HEK293 (cell line): ENCODE results near the gene CBR4.

Experiments used
- CTCF ChIA-PET: fragments of 350-600 bp; formaldehyde crosslinking; extraction: SDS; loops from one replicate; lab custom pipeline; 2021; ENCODE audit warnings: antibody characterized with exemption; lab: Yijun Ruan, JAX
- POLR2A ChIA-PET: fragments of 300-600 bp; formaldehyde crosslinking; extraction: SDS; loops from one replicate; lab custom pipeline; 2020; ENCODE audit warnings: antibody characterized with exemption, inconsistent platforms; lab: Yijun Ruan, JAX
- H3K27ac ChIP-seq: fragments of 200-500 bp; sonication (Bioruptor generic); 2 replicates; pipeline ENCODE4 v1.5.1; 2014; ENCODE audit warnings: low read depth, low read length, control low read depth, inconsistent platforms; ENCODE audit errors: extremely low read depth
- H3K36me3 ChIP-seq, 2 experiments: fragments of 200-500 bp in 1 of 2; sonication (Bioruptor generic) in 1 of 2; 1 replicate in 1 of 2; 2 replicates in 1 of 2; pipeline ENCODE4 v1.5.1; 2014 to 2017; ENCODE audit warnings: inconsistent platforms in 2 of 2, low read length in 2 of 2; ENCODE audit not compliant: control insufficient read depth in 2 of 2, insufficient read depth in 1 of 2
- H3K4me1 ChIP-seq: fragments of 200-500 bp; sonication (Bioruptor generic); 2 replicates; pipeline ENCODE4 v1.5.1; 2014; ENCODE audit warnings: mild to moderate bottlenecking, low read length, inconsistent platforms; ENCODE audit not compliant: control insufficient read depth, insufficient read depth
- H3K4me3 ChIP-seq: 2 replicates; pipeline ENCODE4 v1.5.1; 2011; ENCODE audit warnings: low read depth, mild to moderate bottlenecking, control low read depth, low read length, moderate library complexity
- H3K9me3 ChIP-seq: fragments of 200-500 bp; sonication (Bioruptor generic); 2 replicates; pipeline ENCODE4 v1.5.1; 2014; ENCODE audit warnings: low read depth, low read length, inconsistent platforms; ENCODE audit not compliant: control insufficient read depth, insufficient read depth
- IKZF3 ChIP-seq: fragments of 450-650 bp; IDR thresholded peaks from 2 replicates; pipeline ENCODE4 v1.5.0; 2018; ENCODE audit warnings: missing biosample characterization, mild to moderate bottlenecking, missing genetic modification characterization, moderate library complexity
- MZF1 ChIP-seq: fragments of 450-650 bp; formaldehyde crosslinking; IDR thresholded peaks from 2 replicates; pipeline ENCODE4 v1.5.1; 2017; ENCODE audit warnings: missing biosample characterization, missing genetic modification characterization, borderline replicate concordance
- PRDM6 ChIP-seq: fragments of 450-650 bp; formaldehyde crosslinking; IDR thresholded peaks from 2 replicates; pipeline ENCODE4 v1.5.1; 2017; ENCODE audit warnings: missing biosample characterization, missing genetic modification characterization
- TRIM28 ChIP-seq: IDR thresholded peaks from 2 replicates; pipeline ENCODE4 v1.6.1; 2011; ENCODE audit warnings: low read length, control low read depth, borderline replicate concordance
- ZBTB17 ChIP-seq: fragments of 450-650 bp; formaldehyde crosslinking; IDR thresholded peaks from 2 replicates; pipeline ENCODE4 v1.5.1; 2016; ENCODE audit warnings: missing biosample characterization, missing genetic modification characterization
- ZNF362 ChIP-seq: fragments of 450-650 bp; formaldehyde crosslinking; IDR thresholded peaks from 2 replicates; pipeline ENCODE4 v1.5.1; 2016; ENCODE audit warnings: missing biosample characterization, missing genetic modification characterization
- ZNF426 ChIP-seq: fragments of 450-650 bp; formaldehyde crosslinking; IDR thresholded peaks from 2 replicates; pipeline ENCODE4 v1.5.1; 2017; ENCODE audit warnings: missing biosample characterization, missing genetic modification characterization, mild to moderate bottlenecking, inconsistent platforms, moderate library complexity
- ZNF580 ChIP-seq: fragments of 450-650 bp; formaldehyde crosslinking; IDR thresholded peaks from 2 replicates; pipeline ENCODE4 v1.5.1; 2016; ENCODE audit warnings: missing biosample characterization, missing genetic modification characterization
- ZNF624 ChIP-seq: fragments of 450-650 bp; formaldehyde crosslinking; IDR thresholded peaks from 2 replicates; pipeline ENCODE4 v1.5.1; 2017; ENCODE audit warnings: missing biosample characterization, missing genetic modification characterization
- ZNF654 ChIP-seq: fragments of 450-650 bp; formaldehyde crosslinking; IDR thresholded peaks from 2 replicates; pipeline ENCODE4 v1.5.1; 2016; ENCODE audit warnings: low read depth, missing biosample characterization, missing genetic modification characterization
- ZNF747 ChIP-seq: fragments of 450-650 bp; formaldehyde crosslinking; IDR thresholded peaks from 2 replicates; pipeline ENCODE4 v1.5.1; 2016; ENCODE audit warnings: missing biosample characterization, missing genetic modification characterization
- ZNF785 ChIP-seq: fragments of 450-650 bp; formaldehyde crosslinking; IDR thresholded peaks from 2 replicates; pipeline ENCODE4 v1.5.1; 2016; ENCODE audit warnings: missing biosample characterization, missing genetic modification characterization
- ZNF830 ChIP-seq: fragments of 450-650 bp; IDR thresholded peaks from 2 replicates; pipeline ENCODE4 v1.5.0; 2018; ENCODE audit warnings: missing biosample characterization, missing genetic modification characterization, low read depth, mild to moderate bottlenecking, moderate library complexity
- ZXDB ChIP-seq: fragments of 450-650 bp; formaldehyde crosslinking; IDR thresholded peaks from 2 replicates; pipeline ENCODE4 v1.5.1; 2016; ENCODE audit warnings: missing biosample characterization, missing genetic modification characterization
- TF ChIP-seq, protein P1 (sequence below): fragments of 450-650 bp; formaldehyde crosslinking; IDR thresholded peaks from 2 replicates; pipeline ENCODE4 v1.5.1; 2016; ENCODE audit warnings: missing biosample characterization, missing genetic modification characterization
- TF ChIP-seq, protein P2 (sequence below): fragments of 450-650 bp; formaldehyde crosslinking; conservative IDR thresholded peaks from 2 replicates; pipeline ENCODE4 v1.5.1; 2016; ENCODE audit warnings: low read depth, missing biosample characterization, missing genetic modification characterization

CBR4 gene

DNA sequence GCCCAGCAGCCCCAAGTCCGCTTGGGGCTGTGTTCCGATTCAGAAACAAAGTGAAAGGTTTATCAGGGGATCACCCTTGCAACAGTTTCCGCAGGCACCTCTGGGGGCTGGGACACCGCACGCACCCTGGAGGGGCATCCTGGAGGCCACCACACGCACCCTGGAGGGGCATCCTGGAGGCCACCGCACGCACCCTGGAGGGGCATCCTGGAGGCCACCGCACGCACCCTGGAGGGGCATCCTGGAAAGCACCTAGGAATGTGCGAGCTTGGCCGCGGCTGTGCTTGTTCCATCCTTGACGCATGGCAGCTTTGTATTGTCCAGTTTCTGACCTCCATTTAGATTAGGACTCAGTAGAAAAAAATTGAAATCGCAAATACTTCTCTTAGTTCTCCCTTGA is 21.3 kb upstream of the CBR4 start (continued):
- TF ChIP-seq, protein P1, sequence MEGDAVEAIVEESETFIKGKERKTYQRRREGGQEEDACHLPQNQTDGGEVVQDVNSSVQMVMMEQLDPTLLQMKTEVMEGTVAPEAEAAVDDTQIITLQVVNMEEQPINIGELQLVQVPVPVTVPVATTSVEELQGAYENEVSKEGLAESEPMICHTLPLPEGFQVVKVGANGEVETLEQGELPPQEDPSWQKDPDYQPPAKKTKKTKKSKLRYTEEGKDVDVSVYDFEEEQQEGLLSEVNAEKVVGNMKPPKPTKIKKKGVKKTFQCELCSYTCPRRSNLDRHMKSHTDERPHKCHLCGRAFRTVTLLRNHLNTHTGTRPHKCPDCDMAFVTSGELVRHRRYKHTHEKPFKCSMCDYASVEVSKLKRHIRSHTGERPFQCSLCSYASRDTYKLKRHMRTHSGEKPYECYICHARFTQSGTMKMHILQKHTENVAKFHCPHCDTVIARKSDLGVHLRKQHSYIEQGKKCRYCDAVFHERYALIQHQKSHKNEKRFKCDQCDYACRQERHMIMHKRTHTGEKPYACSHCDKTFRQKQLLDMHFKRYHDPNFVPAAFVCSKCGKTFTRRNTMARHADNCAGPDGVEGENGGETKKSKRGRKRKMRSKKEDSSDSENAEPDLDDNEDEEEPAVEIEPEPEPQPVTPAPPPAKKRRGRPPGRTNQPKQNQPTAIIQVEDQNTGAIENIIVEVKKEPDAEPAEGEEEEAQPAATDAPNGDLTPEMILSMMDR: no peak
- TF ChIP-seq ZBTB17 (tag by site-specific recombination): no peak
- TF ChIP-seq ZNF830 (tag by site-specific recombination): no peak
- no peak for TF ChIP-seq ZNF654 (tag by site-specific recombination)
- no peak for TF ChIP-seq ZNF747 (tag by site-specific recombination)
- TF ChIP-seq ZXDB (tag by site-specific recombination): no peak
- no peak for TF ChIP-seq ZNF785 (tag by site-specific recombination)
- no peak for TF ChIP-seq ZNF426 (tag by site-specific recombination)

DNA sequence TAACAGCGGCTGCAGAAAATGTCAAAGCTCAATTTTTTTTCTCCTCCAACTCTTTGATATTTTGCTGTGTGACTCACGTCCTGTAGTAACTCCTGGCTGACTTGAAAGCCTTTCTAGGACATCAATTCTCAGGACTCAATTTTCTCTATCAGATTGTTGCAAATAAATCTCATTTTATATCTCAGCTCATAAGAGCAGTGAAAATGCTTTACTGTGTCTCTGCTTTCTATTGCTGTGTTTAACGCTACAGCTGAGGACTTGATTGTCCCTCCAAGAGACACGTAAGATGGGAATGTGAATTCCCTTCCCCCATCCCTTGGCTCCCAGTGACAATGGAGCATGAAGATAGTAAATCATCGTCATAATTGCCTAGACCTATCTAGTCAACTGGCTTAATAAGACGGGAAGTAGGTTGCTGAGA is 20.5 kb upstream of the CBR4 start:
- Histone ChIP-seq H3K4me1 (peaks cover 3% of the 10 kb centered on the region; the same call in 1 of the 2 replicates), H3K4me3 (no peak overlapping the region), H3K36me3 (no peaks in the 10 kb centered on the region)
- POLR2A ChIA-PET: interaction anchor here (0.5 kb wide), 1 partner anchor 31 kb away, joined by 6 read pairs; no protein-coding TSS in a partner anchor
- TF ChIP-seq ZNF362 (tag by site-specific recombination) (no peak), IKZF3 (tag by site-specific recombination) (peak; percentile 56), PRDM6 (tag by site-specific recombination) (0 out of 2 replicates have a peak, but pooled peaks have one; percentile 11), TRIM28 (peak; percentile 47; the same call in 1 of the 2 replicates), ZBTB17 (tag by site-specific recombination) (peak; percentile 82), ZNF624 (tag by site-specific recombination) (no peak), ZNF580 (tag by site-specific recombination) (no peak)
- TF ChIP-seq, all 188 proteins: peak for 4
- CTCF ChIA-PET: no interaction called here
- Histone ChIP-seq H3K9me3 (no peaks in the 10 kb centered on the region), H3K27ac (no peak overlapping the region)

DNA sequence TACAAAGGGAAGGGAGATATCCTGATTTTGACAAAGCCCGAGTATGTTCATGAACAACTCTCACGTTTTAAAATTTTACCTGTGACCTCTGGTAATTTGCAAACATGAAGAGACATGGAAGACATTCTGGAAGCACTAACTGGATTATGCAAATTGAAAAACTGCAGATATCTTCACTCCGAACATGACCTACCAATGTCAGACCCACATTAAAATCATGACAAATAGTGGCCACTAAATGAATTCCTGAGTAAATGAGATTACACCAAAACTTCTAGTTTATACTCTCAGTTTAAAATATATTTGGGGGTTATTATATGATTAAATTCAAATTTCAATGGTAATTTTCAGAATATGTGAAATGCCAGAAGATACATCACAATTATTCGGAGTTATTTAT is 19.9 kb upstream of the CBR4 start:
- TF ChIP-seq MZF1 (tag by site-specific recombination): no peak
- TF ChIP-seq, protein P2, sequence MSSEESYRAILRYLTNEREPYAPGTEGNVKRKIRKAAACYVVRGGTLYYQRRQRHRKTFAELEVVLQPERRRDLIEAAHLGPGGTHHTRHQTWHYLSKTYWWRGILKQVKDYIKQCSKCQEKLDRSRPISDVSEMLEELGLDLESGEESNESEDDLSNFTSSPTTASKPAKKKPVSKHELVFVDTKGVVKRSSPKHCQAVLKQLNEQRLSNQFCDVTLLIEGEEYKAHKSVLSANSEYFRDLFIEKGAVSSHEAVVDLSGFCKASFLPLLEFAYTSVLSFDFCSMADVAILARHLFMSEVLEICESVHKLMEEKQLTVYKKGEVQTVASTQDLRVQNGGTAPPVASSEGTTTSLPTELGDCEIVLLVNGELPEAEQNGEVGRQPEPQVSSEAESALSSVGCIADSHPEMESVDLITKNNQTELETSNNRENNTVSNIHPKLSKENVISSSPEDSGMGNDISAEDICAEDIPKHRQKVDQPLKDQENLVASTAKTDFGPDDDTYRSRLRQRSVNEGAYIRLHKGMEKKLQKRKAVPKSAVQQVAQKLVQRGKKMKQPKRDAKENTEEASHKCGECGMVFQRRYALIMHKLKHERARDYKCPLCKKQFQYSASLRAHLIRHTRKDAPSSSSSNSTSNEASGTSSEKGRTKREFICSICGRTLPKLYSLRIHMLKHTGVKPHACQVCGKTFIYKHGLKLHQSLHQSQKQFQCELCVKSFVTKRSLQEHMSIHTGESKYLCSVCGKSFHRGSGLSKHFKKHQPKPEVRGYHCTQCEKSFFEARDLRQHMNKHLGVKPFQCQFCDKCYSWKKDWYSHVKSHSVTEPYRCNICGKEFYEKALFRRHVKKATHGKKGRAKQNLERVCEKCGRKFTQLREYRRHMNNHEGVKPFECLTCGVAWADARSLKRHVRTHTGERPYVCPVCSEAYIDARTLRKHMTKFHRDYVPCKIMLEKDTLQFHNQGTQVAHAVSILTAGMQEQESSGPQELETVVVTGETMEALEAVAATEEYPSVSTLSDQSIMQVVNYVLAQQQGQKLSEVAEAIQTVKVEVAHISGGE (tag by site-specific recombination): no peak
- POLR2A ChIA-PET: no interaction called here
- H3K9me3 ChIP-seq: no peaks in the 10 kb centered on the region
- H3K4me1 ChIP-seq: peaks cover 3% of the 10 kb centered on the region; the same call in 1 of the 2 replicates
- CTCF ChIA-PET: no interaction called here
- H3K27ac ChIP-seq: no peak overlapping the region
- no peaks in the 10 kb centered on the region for H3K36me3 ChIP-seq
- H3K4me3 ChIP-seq: no peak overlapping the region
